GM21447 (cell line): Measurements from ENCODE around the gene SPNS1.
A peak's percentile ranks its signal among the peaks of the same experiment; 100 is the strongest.
"Not testable (repeated sequence)": the region's sequence is repeated elsewhere in the genome, so short reads cannot be mapped to it uniquely, and the experiment has no call there.

Experiments used
- ATAC-seq: cut with Tn5 transposase; IDR thresholded peaks from one replicate; pipeline ENCODE4 v1.9.1; 2021; ENCODE audit not compliant: unreplicated experiment

SPNS1 gene

DNA sequence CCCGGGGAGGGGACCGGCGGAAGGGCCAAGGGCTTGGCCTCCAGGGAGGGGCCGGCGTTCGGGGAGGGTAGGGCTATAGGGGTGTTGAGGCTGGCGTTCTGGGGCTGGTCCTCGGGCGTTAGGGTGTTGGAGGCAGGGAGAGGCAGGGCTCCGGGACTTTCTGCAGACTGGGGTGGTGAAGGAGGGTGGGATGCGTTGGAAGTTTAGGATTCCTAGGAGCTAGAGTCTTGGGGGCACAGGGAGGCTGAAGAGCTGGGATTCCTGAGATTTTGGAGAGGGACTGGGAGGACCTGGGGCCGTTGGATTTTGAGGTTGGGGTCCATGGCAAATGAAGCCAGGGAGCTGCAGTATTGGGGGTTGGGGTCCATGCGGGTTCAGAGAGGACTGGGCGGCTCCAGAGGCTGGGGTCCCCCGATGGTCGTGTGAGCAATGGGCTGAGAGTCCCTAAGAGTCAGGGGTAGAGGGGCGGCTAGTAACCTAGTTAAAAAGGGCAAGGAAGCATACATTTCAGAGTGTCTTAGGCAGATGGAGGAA lies 23.1 kb upstream of the SPNS1 start:
- no peak for ATAC-seq

DNA sequence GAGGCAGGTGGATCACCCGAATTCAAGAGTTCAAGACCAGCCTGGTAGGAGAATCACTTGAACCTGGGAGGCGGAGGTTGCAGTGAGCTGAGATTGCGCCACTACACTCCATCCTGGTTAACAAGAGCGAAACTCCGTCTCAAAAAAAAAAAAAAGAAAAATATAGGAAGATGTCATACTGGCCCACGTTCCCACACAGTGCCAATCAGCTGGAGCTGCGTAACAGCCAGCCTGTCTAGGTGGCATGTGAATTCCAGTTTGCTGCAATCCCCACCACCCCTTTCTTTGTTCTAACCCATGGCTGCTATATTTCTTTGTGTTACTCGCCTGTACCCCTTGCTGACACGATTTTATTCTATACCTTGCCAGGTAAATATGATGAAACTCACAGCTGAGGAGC lies 16.4 kb upstream of the SPNS1 start:
- no peak for ATAC-seq

DNA sequence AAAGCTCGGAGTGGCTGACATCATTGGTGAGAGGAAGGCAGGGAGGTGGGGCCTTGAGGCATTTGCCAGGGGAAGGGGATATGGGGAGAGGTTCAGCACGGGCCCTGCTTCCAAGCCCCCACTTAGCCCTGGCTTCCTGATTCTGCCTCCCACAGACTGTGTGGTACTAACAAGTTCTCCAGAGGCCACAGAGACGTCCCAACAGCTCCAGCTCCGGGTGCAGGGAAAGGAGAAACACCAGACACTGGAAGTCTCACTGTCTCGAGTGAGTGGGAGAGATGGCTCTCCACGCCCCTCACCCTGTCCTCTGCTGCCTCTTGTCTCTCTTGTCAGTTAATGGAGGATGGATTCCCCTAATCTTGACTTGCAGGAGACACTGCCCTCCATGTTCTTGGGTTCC lies 15.7 kb upstream of the SPNS1 start:
- ATAC-seq: no peak

DNA sequence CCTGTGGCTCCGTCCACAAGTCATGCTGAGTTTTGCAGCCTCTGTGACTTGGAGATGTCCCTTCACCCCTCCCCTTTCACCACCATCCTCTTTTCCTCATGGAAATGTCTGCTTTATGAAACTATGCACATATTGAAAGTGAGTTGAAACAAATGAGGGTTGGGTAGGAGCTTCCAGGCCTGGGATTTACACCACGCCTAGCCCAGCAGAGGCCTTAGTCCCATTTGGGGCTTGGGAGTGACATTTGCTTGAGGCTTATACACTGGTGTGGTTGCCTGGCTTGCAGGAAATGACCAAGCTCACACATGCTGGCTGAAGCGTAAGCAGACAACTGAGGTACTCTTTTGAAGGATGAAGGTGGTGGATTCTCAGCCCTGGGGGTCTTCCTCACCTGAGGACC lies 10.5 kb upstream of the SPNS1 start:
- no peak for ATAC-seq

DNA sequence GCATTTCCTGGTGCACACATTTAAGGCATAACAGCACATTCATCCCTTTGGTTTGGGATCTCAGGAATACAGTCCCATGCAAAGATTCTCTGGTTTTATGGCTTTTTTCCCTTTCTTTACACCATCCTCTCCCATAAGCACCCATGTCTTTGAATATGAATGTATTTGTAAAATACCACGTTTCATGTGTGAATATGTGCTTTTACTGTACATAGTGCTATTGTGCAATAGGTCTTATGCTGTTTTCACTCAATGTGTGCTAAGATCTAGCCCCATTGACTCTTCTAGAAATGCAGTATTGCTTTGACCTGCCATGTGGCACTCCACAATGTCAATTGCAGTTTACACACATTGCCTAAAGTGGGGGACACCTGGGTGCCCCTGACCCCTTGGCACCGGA lies 10.1 kb upstream of the SPNS1 start:
- no peak for ATAC-seq

DNA sequence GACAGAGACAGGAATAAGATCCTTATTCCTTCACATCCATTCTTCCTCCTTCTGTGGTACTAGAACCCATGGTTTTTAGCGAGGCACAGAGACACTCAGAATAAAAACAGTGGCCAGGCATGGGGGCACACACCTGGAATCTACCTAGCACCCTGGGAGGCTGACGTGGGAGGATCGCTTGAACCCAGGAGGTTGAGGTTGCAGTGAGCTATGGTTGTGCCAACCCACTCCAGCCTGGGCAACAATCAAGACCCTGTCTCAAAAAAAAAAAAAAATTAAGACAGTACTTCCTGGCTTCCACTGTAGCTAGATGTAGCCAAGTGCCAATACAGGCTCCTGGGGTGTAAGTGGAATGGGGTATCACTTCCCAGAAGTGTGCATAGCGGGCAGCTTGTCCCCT lies 7.4 kb upstream of the SPNS1 start:
- ATAC-seq: no peak

DNA sequence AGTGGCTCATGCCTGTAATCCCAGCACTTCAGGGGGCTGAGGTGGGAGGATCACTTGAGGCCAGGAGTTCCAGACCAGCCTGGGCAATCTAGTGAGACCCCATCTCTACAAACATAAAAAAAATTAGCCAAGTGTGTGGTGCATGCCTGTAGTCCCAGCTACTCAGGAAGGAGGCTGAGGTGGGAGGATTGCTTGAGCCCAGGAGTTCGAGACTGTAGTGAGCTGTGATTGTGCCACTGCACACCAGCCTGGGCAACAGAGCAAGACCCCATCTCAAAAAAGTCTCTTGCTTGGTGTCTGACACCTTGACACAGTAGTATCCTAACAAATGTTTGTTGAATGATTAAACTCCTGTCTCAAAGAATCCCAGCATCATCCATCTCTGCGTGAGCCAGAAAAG lies 4.9 kb upstream of the SPNS1 start:
- not testable (repeated sequence) for ATAC-seq

DNA sequence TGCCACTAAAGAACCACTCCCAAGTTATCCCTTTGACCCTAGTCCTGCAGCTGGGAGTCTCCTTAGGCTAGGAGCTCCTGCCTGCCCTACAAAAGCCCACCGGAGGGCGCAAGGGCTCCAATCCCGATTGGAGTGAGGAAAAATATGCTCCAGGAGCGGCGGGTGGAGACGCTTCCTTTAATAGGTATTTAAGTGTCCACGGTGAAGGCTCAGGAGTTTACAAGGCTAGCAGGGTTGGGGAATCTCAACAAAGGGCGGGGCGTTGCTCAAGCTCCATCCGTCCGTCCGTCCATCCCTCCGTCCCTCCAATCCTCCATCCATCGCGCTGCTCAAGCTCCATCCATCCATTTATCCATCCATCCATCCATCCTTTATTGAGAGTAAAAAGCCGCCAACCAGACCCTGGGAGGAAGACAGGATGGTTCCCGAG lies 556 bp upstream of the SPNS1 start:
- peak; percentile 9 for ATAC-seq

DNA sequence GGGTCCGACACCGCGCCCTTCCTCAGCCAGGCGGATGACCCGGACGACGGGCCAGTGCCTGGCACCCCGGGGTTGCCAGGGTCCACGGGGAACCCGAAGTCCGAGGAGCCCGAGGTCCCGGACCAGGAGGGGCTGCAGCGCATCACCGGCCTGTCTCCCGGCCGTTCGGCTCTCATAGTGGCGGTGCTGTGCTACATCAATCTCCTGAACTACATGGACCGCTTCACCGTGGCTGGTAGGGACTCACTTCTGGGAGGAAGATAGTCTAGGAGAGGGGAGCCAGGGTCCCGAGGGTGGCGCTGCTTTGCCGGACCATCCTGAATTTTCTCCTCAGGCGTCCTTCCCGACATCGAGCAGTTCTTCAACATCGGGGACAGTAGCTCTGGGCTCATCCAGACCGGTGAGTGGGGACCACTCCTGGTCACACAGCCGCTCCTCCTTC lies 601 bp downstream of the SPNS1 start:
- no peak for ATAC-seq

DNA sequence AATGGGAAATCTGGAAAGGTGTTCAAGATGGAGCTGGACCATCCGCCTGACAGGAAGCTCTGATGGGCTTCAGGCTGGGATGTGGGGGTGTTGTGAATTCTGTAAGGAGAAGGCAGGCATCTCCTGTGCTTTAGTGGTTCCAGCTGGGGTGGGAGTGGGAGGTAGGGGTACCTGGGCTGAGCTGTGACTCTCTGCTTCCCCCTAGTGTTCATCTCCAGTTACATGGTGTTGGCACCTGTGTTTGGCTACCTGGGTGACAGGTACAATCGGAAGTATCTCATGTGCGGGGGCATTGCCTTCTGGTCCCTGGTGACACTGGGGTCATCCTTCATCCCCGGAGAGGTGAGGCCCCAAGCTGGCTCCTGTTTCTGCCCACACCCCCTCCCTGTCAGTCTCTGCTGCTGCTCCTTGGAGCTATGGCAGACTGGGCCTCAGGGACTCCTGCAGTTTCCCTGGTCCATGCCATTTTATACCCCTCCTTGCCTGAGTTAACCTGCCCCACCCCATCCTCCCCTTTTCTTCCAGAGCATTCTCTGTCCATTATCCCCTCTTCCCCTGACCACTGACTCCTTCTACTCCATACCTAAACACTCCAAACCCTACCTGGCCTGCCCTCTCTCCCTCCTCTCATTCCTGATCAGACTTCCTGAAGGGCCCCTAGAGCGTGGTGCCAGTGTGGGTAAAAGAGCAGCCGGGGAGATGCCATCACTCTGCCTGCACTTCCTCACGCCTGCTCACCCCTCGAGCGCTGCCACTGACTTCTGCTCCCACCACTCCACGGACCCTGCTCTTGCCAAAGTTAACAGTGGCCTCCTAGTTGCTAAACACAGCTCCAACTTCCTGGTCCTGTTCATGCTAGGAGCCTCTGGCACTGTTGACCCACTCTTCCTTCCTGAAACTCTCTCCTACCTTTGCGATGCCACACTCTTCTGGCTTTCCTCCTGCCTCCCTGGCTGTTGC lies 3.4 kb downstream of the SPNS1 start:
- ATAC-seq: no peak

DNA sequence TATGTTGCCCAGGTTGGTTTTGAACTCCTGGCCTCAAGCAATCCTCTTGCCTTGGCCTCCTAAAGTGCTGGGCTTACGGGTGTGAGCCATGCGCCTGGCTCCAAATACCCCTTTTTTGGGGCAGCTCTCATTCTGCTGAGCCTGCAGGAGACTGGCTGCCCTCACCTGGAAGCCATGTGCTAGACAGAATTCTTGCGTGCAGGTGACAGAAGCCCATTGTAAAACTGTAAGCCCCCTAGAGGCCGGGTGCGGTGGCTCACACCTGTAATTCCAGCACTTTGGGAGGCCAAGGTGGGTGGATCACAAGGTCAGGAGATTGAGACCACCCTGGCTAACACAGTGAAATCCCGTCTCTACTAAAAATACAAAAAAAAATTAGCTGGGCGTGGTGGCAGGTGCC lies 5.8 kb downstream of the SPNS1 start:
- not testable (repeated sequence) for ATAC-seq

DNA sequence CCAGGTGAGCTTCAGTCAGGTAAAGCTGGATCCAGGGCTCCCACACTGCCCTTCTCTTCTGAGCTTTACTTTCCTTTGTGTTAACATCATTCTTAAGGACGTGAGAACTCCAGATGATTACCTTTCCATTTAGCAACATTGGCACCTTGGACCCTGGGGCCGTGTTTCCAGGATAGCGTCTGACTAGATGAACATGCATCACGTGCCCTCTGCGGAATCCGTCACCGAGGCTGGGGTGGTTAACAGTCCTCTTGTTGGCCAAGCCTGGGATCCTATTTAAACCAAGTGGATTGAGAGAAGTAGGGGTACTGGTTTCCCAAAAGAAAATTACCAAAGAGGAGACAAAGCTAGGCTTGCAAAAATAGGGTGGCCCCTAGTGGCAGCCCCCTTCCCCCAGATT lies 6.4 kb downstream of the SPNS1 start:
- no peak for ATAC-seq

DNA sequence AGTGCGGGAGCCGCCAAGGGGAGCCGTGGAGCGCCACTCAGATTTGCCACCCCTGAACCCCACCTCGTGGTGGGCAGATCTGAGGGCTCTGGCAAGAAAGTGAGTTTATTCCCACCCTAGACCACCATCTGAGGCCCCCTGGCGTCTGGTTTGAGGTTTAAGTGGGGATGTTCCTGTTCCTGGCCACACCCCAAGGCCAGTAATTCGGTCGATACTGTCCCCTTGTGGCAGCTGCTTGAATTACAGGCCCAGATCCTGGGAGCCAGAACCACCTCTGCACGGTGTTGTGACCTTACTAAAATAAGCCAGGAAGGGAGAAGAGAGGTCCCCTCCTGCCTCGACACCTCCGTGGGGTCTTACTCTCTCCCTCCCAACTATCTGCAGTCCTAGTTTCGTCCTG lies 6.9 kb downstream of the SPNS1 start:
- no peak for ATAC-seq

DNA sequence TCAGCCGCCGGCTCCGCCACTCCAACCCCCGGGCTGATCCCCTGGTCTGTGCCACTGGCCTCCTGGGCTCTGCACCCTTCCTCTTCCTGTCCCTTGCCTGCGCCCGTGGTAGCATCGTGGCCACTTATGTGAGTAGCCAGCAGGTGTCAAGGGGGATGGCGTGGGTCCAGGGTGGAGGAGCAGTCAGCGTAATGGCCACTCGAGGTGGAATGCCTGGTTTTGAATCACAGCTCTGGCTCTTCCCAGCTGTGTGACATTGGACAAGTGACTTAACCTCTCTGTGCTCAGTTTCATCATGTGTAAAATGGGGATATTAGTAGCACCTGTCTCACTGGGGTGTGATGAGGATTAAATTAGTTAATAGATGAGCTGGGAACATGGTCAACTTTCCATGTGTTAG lies 7.8 kb downstream of the SPNS1 start:
- no peak for ATAC-seq

DNA sequence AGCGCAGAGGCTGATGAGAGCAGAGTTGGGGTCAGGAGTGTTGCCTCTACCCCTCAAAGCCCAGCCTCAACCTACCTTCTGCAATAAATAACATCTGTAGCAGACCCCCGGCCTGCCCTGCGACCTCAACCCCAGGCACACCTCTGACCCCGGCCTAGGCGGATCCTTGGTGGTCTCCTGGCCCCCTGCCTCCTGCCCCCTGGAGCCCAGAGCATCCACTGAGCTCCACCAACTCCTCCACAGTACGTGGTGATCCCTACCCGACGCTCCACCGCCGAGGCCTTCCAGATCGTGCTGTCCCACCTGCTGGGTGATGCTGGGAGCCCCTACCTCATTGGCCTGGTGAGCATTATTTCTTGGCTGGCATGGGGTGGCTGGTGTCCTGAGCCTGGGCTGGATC lies 8.4 kb downstream of the SPNS1 start:
- no peak for ATAC-seq

DNA sequence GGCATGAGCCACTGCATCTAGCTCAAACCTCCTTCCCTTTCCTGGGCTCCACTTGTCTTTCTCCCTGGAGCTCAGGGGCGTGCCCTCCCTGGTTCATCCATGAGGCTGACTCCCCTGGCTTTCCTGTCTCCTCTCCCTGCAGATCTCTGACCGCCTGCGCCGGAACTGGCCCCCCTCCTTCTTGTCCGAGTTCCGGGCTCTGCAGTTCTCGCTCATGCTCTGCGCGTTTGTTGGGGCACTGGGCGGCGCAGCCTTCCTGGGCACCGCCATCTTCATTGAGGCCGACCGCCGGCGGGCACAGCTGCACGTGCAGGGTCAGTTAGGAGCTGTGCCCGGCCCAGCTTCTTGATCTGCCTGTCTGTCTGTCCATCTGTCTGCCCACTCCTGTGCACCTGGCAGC lies 9.1 kb downstream of the SPNS1 start:
- ATAC-seq: no peak

DNA sequence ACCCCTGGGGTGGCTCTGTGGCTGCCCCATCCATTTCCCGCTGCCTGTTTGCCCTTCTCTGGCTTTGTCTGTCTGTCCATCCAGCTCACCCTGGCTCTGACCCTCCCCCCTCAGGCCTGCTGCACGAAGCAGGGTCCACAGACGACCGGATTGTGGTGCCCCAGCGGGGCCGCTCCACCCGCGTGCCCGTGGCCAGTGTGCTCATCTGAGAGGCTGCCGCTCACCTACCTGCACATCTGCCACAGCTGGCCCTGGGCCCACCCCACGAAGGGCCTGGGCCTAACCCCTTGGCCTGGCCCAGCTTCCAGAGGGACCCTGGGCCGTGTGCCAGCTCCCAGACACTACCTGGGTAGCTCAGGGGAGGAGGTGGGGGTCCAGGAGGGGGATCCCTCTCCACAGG lies 9.5 kb downstream of the SPNS1 start:
- ATAC-seq: no peak

DNA sequence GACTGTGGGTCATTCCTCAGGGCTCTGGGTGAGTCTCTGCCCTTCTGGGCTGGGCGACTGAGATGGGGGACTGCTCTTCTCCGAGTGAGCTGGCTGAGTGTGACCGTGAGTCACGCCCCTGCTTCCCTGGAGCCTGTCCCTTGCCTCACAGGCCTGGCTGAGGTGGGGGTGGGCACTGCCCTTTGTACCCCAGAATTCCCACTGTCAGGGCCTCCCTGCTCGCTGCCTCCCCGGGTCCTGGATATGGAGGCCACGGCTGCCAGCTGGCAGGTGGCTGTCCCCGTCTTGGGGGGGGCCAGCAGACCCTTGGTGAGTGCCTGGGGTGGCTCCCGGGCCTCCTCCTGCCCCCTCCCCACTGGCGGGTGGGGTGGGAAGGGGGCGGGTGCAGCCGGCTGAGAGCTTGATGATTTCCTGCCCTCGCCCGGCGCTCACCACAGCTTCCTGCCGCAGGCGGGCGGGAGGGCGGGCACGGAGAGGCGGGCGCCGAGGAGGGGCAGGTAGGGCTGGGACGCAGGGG lies 10.1 kb downstream of the SPNS1 start, which contains the start of gene LAT:
Gene LAT, plus strand, starts transcription at position 434 of the 517 bp plus-strand sequence. CDS start 366 bp downstream, outside the sequence.
- no peak for ATAC-seq

DNA sequence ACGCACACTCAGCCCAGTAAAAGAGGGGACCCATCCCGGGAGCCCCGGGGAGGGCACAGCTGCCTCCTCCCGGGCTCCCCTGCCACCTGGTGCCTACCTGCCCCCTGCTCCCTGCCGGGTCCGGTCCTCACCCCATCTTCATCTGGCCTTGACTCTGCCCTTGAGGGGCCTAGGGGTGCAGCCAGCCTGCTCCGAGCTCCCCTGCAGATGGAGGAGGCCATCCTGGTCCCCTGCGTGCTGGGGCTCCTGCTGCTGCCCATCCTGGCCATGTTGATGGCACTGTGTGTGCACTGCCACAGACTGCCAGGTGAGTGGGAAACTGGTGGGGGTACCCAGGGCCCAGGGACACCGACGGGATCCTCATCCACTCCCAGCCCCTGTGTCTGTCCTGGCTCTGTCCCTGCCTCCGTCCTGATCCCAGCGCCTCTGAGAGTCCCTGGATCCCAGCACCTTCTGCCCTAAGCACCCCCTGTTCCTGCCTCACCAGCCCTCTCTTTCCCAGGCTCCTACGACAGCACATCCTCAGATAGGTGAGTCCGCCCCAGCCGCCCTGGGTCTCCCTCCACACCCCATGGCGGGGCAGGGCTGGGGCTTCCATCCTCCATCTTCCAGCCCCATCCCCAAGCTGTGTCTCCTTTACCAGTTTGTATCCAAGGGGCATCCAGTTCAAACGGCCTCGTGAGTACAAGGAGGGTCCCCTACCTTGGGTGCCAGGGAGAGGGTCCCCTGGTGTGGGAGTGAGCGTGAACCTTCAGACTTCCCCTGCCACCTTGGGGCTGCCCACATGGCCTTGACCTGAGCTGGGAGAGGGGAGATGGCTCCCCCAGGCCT lies 10.8 kb downstream of the SPNS1 start:
- no peak for ATAC-seq

DNA sequence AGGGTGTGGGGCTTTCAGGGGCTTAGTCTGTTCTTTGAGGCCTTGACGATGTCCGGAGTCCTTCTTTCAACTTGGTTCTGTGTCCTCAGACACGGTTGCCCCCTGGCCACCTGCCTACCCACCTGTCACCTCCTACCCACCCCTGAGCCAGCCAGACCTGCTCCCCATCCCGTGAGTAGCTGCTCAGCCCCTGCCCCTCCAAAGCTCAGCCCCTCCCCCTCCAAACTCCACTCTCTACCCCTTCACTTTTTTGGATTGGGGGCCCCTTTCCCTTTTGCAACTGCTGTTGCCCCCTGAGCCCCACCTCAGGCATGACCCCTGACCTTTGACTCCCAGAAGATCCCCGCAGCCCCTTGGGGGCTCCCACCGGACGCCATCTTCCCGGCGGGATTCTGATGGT lies 11.5 kb downstream of the SPNS1 start:
- no peak for ATAC-seq

DNA sequence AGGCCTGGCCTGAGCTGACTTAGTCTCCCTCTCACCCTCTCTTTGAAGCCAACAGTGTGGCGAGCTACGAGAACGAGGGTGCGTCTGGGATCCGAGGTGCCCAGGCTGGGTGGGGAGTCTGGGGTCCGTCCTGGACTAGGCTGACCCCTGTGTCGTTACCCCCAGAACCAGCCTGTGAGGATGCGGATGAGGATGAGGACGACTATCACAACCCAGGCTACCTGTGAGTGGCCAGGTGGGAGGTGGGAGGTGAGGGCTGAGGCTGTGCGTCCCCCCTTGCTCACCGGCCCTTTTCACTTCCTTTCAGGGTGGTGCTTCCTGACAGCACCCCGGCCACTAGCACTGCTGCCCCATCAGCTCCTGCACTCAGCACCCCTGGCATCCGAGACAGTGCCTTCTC lies 11.9 kb downstream of the SPNS1 start:
- no peak for ATAC-seq
